ENCODE data around the gene LYZL4. TPM values are rescaled to one million over a fixed set of nuclear protein-coding genes. Genes with fewer than 3 reads are reported as not detected.

LYZL4 gene, protein sequence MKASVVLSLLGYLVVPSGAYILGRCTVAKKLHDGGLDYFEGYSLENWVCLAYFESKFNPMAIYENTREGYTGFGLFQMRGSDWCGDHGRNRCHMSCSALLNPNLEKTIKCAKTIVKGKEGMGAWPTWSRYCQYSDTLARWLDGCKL
- total RNA-seq = not detected
- not detected for polyA plus RNA-seq
- long read RNA-seq, donor 1 = 0 reads
- long read RNA-seq, donor 2 = 0 reads
- long read RNA-seq, donor 3 = 0 reads

DNA sequence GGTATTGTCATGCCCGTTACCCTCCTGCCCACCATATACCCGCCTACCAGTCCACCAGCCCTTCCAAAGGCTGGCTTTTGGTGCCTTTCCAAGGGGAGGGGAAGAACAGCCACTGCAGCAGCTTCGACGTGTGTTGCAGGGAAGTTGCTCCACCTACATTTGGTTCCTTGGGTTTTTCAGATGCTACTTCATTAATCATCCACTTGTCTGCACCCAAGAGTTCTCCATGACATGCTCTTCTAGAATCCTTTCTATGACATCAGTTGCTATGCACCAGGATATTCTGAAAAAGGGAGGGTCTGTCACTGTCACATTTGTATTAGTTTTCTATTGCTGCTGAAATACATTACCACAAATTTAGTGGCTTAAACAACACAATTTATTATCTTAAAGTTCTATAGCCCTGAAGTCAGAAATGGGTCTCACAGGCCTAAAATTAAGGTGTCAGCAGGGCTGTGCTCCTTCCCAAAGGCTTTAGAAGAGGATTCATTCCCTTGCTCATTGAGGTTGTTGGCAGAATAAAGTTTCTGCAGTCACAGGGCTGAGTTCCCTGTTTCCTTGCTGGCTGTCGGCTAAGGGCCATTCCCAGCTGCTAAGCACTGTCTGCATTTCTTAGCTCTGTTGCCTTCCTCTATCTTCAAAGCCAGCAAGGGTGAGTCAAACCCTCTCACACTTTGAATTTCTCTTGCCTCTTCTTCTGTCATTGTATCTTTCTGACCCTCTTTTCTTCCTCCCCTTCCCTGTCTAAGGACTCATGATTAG, at the start of gene LYZL4:
Gene LYZL4 (minus strand): TSS at position 241 of the 762 bp plus-strand sequence. CDS start 3,359 bp downstream, outside the sequence.
- WGBS, 2 donors = 58 to 60% methylated on average over 5 of the region's 5 CpGs
- intact Hi-C loops (cut with DNase I) = no loop called here
- H3K9me3 ChIP-seq = no peaks in the 10 kb centered on the region

DNA sequence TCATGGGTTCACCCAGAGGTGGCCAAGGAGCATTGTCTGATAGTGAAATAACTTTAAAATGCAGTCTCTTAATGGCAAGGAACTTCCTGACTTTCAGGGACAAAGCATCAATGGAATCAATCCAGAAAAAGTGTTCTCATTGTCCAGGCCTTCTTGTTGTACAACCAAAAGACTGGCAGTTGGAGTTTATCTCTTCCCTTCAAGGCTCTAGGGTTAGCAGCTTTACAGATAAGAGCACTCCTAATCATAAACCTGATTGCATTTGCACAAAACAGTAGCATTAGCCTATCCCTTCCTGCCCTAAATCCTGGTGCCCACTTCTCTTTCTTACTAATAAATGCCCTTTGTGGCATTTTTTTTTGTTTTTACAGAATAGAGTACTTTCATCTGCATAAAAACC, 48.7 kb upstream of the LYZL4 start:
- Histone ChIP-seq H3K9me3 (peaks cover 0 to 5% (median 0%) of the 10 kb centered on the region in 11 donors), H3K36me3 (no peaks in the 10 kb centered on the region), H3K4me3 (no peak overlapping the region), H3K4me1 (no peaks in the 10 kb centered on the region), H3K27ac (no peak overlapping the region), H3K27me3 (no peaks in the 10 kb centered on the region)
- TF ChIP-seq, protein P1, sequence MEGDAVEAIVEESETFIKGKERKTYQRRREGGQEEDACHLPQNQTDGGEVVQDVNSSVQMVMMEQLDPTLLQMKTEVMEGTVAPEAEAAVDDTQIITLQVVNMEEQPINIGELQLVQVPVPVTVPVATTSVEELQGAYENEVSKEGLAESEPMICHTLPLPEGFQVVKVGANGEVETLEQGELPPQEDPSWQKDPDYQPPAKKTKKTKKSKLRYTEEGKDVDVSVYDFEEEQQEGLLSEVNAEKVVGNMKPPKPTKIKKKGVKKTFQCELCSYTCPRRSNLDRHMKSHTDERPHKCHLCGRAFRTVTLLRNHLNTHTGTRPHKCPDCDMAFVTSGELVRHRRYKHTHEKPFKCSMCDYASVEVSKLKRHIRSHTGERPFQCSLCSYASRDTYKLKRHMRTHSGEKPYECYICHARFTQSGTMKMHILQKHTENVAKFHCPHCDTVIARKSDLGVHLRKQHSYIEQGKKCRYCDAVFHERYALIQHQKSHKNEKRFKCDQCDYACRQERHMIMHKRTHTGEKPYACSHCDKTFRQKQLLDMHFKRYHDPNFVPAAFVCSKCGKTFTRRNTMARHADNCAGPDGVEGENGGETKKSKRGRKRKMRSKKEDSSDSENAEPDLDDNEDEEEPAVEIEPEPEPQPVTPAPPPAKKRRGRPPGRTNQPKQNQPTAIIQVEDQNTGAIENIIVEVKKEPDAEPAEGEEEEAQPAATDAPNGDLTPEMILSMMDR (IDR thresholded peaks at IDR 0.05) = no peak
- no peak for DNase-seq
- intact Hi-C loops (cut with DNase I) = no loop called here
- no peak for ATAC-seq

More for the DNA sequence above, at the start of gene LYZL4:
- H3K27me3 ChIP-seq = peaks cover 0 to 9% (median 3%) of the 10 kb centered on the region in 7 donors
- H3K4me3 ChIP-seq = no peak within 1 kb of the TSS
- DNase-seq (no peak), ATAC-seq (no peak)
- TF ChIP-seq, protein P1 (IDR thresholded peaks at IDR 0.05) = no peak
- H3K36me3 ChIP-seq = no peaks in the 10 kb centered on the region
- H3K4me1 ChIP-seq = no peaks in the 10 kb centered on the region
- H3K27ac ChIP-seq = no peak within 1 kb of the TSS

DNA sequence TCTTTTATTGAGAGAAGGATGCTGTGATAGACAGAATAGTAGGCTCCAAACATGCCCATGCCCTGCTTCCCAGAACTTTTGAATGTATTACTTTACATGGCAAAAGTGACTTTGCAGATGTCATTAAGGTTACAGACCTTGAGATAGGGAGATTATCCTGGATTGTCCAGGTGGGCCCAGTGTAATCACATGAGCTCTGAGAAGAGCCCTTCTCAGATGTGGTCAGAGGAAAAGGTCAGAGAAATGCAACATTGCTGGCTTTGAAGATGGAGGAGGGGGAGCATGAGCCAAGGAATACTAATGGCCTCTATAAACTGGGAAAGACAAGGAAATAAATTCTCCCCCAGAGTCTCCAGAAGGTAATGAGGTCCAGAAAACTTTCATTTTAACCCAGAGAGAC, 45.8 kb upstream of the LYZL4 start:
- no peak overlapping the region for H3K4me3 ChIP-seq
- H3K27ac ChIP-seq = no peak overlapping the region
- no peak for ATAC-seq
- H3K4me1 ChIP-seq = peaks cover 0 to 12% (median 11%) of the 10 kb centered on the region in 9 donors
- H3K36me3 ChIP-seq = no peaks in the 10 kb centered on the region
- TF ChIP-seq, protein P1 (IDR thresholded peaks at IDR 0.05) = no peak
- no peaks in the 10 kb centered on the region for H3K27me3 ChIP-seq
- no peak for DNase-seq
- intact Hi-C loops (cut with DNase I) = no loop called here
- H3K9me3 ChIP-seq = peaks cover 0 to 16% (median 0%) of the 10 kb centered on the region in 11 donors

DNA sequence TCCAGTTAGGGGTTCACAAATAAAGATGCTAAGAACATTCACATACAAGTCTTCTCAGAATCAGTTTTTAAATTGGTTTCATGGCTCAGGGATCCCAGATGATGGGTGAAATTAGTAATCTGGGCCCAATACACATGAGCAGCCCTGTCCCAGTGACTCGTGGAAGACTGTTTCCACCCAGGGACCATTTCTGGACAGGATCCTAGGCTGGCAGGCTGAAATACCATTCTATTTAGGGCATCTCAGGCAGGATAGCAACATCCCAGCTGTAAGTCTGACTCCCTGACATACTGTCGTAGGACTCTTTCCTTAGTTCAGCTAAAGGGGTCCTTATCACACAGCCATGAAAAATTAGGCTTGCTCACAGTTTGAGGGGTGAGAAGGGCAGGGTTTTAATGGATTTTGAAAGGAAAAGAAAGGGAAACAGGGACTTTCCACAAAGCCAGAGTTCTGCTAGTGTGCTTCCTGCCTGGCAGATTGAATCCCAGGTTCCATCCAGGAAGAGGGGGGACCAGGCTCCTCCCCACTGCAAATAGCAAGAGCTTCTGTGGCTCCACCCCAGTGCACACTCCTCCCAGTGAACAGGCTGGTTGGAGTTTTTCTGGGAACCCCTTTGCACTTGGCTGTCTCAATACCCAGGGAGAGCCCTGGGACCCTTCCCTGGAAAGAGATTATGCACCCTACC, 41.3 kb upstream of the LYZL4 start:
- no peak overlapping the region for H3K4me3 ChIP-seq
- ATAC-seq (peak; percentile 91 to 99 (median 96)), DNase-seq (peak; percentile 16 to 56)

More for the DNA sequence above, 41.3 kb upstream of the LYZL4 start:
- H3K36me3 ChIP-seq = no peaks in the 10 kb centered on the region
- no peaks in the 10 kb centered on the region for H3K27me3 ChIP-seq
- peaks cover 0 to 16% (median 13%) of the 10 kb centered on the region in 9 donors for H3K4me1 ChIP-seq
- TF ChIP-seq, protein P1 (IDR thresholded peaks at IDR 0.05) = no peak
- H3K9me3 ChIP-seq = peaks cover 0 to 16% (median 0%) of the 10 kb centered on the region in 11 donors
- H3K27ac ChIP-seq = peak overlapping the region in 9 of 10 donors; percentile 26 to 87 (median 79)
- intact Hi-C loops (cut with DNase I) = loop anchor here in 1 of 10 donors (5.0 kb wide), 1 partner anchor 549 kb away; no protein-coding TSS in a partner anchor
- WGBS, 2 donors = 3 to 17% methylated on average over 2 of the region's 2 CpGs
